ENCODE data around the gene AQP10.

AQP10 gene

GRCh38 chr1:154290921-154291320 is 30.0 kb upstream of the AQP10 start:
- TF ChIP-seq TCF12 (IDR thresholded peaks at IDR 0.05; ENCODE audit: low read depth) (no peak), EGR1 (IDR thresholded peaks at IDR 0.05) (no peak), MAX (IDR thresholded peaks at IDR 0.05) (no peak), REST (IDR thresholded peaks at IDR 0.05; ENCODE audit: low read depth) (no peak), CEBPB (IDR thresholded peaks at IDR 0.05) (no peak), USF1 (IDR thresholded peaks at IDR 0.05) (no peak), YY1 (IDR thresholded peaks at IDR 0.05; ENCODE audit: low read depth) (no peak), TAF1 (IDR thresholded peaks at IDR 0.05; ENCODE audit: low read depth) (no peak), ZBTB7A (IDR thresholded peaks at IDR 0.05; ENCODE audit: low read depth) (no peak), NFIC (IDR thresholded peaks at IDR 0.05) (no peak), CREB1 (IDR thresholded peaks at IDR 0.05; ENCODE audit: low read depth) (no peak), TEAD4 (IDR thresholded peaks at IDR 0.05) (no peak), FOXM1 (IDR thresholded peaks at IDR 0.05; ENCODE audit: borderline replicate concordance, low read depth) (no peak), RAD21 (IDR thresholded peaks at IDR 0.05; ENCODE audit: low read depth) (no peak), EP300 (IDR thresholded peaks at IDR 0.05; ENCODE audit: borderline replicate concordance) (no peak)

GRCh38 chr1:154295408-154296235 is 25.3 kb upstream of the AQP10 start:
- TF ChIP-seq REST (IDR thresholded peaks at IDR 0.05; ENCODE audit: low read depth) (no peak), USF1 (IDR thresholded peaks at IDR 0.05) (peak; percentile 11; the same call in 1 of the 2 replicates)

- TF ChIP-seq TEAD4 (IDR thresholded peaks at IDR 0.05) (no peak), YY1 (IDR thresholded peaks at IDR 0.05; ENCODE audit: low read depth) (no peak), TAF1 (IDR thresholded peaks at IDR 0.05; ENCODE audit: low read depth) (no peak), CEBPB (IDR thresholded peaks at IDR 0.05) (no peak), CREB1 (IDR thresholded peaks at IDR 0.05; ENCODE audit: low read depth) (no peak), USF1 (IDR thresholded peaks at IDR 0.05) (no peak)
Measured at GRCh38 chr1:154301582-154301981, 19.3 kb upstream of the AQP10 start.

- no peak for TF ChIP-seq MAX (IDR thresholded peaks at IDR 0.05)
- no peak for TF ChIP-seq CREB1 (IDR thresholded peaks at IDR 0.05; ENCODE audit: low read depth)
- TF ChIP-seq CEBPB (IDR thresholded peaks at IDR 0.05): no peak
- TF ChIP-seq REST (IDR thresholded peaks at IDR 0.05; ENCODE audit: low read depth): no peak
- no peak for TF ChIP-seq USF1 (IDR thresholded peaks at IDR 0.05)
- TF ChIP-seq NFIC (IDR thresholded peaks at IDR 0.05): no peak
- TF ChIP-seq ZBTB7A (IDR thresholded peaks at IDR 0.05; ENCODE audit: low read depth): no peak
- TF ChIP-seq FOXM1 (IDR thresholded peaks at IDR 0.05; ENCODE audit: borderline replicate concordance, low read depth): no peak
Measured at GRCh38 chr1:154304664-154305337, 16.1 kb upstream of the AQP10 start.

Data from Ishikawa (cell line).